ENCODE data around the gene AMACR.
"Not testable (repeated sequence)": the region's sequence is repeated elsewhere in the genome, so short reads cannot be mapped to it uniquely, and the experiment has no call there.

Gene AMACR

DNA sequence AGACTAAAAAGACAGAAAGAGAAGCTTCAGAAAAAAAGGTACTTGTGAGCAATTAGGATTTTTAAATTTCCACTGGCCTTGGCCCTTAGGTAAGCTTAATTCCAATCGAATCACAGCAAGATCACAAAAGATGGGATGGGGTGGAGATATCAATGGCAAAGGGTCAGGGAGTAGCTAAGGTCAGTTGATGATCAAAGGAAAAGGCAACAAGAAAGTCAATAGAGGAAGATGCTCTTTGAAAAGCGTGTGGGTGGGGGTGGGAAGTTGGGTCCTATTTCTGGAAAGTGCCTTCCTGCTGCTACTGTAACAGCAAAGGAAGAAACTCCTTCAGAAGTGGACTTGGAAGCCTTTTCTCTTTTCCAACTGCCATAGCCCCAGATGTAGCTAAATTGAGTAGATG lies 27.9 kb upstream of the AMACR start:
- DNase-seq (ENCODE audit: low read depth), result no peak

DNA sequence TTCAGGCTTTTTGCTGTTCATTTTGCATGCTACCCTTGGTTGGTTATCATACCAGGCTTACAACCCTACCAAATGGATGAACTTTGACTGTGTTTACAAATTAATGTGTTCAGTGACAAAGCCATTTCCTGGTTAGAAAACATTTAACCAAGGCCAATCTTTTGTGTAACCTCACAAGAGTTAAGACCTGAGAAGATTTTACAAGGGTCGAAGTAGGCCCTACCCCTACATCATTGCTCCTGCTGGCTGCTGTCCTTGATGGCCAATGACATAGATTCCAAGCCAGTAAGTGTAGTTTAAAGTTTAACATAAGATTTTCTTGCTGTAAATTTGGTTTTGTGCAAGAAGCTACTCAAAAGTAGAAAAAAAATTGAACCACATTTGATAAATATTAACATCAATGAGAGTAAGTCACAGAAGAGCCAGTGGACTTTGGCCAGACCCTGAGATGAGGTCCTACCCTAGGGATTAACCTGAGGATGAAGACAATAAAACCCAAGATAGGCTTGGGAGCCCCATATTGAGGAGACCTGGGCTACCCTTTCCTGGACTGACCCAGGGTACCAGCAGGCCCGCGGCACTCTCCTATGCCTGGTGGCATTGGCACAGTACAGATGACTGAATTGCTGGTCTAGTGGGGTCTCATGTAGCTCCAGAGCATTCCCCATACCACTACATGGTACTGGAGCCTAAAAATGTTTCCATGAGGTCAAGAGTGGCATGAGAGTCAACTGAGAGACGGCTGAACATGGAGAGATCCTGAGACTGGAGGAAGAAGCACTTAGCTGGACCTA lies 26.9 kb upstream of the AMACR start:
- no peak for DNase-seq (ENCODE audit: low read depth)

DNA sequence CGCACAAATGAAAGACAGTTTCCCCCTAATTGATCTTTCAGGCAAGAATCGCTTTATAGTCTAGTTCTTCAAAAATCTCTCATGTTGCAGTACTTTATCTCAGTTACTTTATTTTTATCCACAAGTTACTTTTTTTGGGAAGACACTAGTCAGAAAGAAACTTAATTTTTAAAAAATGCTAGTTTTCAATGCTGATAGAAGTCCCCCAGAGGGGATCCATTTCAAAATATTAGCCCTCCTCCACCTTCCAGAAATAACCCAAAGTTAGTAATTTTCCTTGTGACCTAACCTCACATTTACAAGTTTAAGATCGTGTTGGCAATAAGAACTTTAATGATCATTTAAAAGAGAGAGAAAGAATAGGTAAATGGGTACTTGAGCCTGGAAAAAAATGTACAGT lies 24.1 kb upstream of the AMACR start:
- no peak for DNase-seq (ENCODE audit: low read depth)

DNA sequence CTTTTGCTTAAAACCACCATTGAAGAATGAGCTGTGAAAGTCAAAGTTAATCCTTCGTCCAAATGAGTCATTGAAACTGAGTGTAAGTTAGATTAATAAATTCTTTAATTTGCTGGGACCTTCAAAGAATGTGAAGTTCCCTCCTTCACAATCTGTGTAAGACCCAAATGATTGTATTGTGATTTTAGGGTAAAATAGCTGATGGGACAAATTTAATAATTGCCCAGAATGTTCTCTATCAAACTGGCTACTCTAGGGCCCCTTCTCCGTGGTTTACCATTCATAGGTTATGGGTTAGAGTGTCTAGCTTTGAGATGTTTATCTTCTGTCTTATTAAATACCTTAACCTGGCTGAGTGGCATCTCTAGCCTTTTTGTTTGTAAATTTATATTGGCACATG lies 23.3 kb upstream of the AMACR start:
- DNase-seq (ENCODE audit: low read depth), result no peak

DNA sequence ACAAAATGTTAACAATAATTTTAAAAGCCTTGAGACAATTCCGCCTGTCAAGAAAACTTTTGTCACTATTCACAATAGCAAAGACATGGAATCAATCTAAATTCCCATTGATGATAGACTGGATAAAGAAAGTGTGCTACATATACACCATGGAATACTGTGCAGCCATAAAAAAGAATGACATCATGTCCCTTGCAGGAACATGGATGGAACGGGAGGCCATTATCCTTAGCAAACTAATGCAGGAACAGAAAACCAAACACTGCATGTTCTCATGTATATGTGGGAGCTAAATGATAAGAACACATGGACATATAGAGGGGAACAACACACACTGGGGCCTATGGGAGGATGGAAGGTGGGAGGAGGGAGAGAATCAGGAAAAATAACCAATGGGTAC lies 22.7 kb upstream of the AMACR start:
- DNase-seq (ENCODE audit: low read depth), result not testable (repeated sequence)

DNA sequence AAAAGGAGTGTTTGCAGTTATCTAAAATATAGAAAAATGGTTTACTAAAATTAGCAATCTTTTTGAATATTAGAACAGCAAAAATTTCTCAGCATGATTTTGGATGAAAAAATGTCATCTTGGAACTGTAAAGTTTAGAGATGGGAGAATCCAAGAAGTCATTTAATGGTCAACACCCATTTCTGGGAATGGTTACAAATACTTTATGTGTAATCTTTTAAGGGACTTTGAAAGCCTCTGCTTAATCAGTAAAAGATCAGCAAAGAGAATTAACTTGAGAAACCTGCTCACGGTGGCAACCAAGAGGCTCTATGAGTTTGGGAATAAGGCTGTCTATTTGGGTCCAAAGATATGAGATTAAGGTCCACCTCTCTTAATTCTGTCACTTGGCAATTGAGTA lies 22.2 kb upstream of the AMACR start:
- no peak for DNase-seq (ENCODE audit: low read depth)

DNA sequence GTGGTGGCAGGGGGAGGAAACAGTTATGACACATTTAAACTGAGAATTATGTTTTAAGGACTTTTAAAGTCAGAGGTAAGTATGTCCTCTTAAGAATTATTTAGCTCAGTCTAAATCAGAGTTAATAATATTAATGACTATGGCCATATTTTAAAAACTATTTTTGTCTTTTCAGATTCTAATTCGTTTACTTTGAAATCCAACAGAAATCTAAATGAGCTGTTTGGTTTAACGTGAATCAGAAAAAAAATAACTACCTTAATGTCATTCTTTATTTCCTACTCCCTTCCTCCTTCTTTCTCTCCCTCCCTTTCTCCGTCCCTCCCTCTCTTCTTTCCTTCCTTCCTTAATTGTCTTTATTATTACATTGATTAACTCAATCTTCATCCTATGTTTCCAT lies 20.5 kb upstream of the AMACR start:
- DNase-seq (ENCODE audit: low read depth), result no peak

DNA sequence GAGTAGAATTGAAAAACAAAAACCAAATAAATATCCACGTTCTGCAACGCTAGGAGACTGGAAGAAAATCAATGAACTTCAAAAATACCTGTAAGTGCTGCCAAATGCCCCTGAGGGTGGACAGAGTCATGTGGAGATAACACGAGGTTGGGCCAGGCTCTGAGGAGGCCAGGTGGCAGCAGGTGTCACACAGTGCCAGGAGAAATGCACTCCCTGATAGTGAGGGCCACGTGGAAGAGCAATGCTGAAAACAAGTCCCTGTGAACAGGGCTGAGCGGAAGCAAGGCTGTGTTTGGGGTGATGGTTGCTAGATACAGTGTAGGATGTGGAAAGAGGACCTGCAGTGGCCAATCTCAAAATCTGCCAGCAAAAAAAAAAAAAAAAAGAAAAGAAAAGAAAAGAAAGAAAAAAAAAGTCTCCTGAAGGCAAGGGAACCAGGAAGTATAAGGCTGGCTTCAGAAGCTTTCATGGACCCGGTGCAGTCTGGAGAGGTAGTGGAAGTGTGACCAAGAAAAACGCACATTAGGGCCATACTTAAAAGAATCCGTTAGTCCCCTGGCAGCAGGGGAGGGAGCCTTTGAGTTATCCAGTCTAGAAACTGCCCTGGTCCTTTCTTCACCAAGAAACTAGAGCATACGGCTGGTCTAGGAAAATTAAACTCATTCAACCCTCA lies 18.4 kb upstream of the AMACR start:
- no peak for DNase-seq (ENCODE audit: low read depth)

DNA sequence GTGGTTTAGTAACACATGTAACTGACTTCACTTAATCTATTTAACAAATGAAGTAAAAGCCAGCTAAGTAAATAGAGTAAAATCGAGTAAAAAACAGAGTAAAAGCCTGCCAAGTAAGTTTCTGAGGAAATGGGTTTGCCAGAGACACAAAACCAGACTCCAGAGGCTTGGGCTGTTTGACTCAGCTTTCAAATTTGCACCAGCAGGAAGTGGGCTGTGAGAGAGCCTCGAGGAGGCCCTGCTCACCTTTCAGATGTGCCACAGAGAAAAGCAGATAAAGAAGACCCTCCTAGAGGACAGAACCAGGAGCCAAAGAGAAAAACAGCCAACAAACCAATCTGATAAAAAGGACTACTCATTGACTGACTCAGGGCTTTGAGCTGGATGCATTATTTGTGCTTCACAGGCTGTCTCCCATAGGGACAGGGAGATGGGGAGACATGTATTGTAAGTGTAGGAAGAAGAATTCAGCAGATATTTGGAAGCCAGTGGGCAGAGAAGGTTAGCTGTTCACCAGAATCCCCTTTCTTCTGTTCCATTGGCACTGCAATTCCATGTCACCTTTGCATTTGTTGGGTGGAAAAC lies 14.4 kb upstream of the AMACR start:
- no peak for DNase-seq (ENCODE audit: low read depth)

DNA sequence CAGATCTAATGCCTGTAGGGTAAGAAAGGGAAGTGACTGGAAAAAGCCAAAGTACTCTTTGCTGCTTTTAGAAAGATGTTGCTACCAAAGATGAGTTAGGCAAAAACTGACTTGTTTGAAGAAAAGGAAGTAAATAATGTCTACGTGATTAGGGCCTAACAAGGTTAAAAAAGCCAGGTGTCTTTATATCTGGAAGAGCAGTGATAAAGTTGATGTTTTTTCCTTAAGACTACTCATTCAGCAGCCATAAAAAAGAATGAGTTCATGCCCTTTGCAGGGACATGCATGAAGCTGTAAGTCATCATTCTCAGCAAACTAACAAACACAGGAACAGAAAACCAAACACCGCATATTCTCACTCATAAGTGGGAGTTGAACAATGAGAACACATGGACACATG lies 13.5 kb upstream of the AMACR start:
- no peak for DNase-seq (ENCODE audit: low read depth)

DNA sequence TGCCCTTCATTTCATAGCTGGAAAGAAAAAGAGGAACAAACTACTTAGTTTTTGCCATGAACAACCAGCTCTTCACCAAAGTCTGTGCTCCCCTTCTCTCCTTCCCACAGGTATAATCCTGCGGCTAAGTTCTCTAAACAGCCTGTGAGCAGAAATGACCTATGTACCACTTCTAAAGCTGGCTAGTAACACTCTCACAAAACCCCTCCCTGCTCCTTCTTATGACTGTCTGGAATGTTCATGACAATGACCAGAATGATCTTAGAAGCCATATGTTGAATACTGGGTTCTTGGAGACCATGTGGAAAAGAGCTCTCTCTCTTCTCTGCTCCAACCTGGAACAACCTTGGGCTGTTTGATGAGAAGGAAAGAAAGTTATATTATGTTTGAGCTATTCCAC lies 12.9 kb upstream of the AMACR start:
- DNase-seq (ENCODE audit: low read depth), result no peak

DNA sequence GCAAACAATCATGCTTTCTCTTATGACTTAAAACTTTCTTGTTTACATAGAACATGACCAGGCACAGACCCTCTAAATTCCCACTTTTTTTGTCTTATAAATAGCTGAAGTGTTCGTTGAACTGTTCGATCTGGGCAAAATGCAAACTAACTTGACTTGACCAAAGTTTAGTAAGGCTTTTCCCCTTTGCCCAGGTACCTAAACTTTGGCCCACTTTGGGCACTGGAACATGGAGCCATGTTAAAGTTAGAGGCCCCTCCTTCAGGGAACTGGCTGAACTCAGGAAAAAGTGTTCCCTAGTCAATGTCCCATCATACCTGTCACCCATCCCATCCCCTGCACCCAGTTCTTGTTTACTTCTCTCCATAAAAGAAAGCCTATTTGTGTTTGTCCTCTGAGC lies 9.4 kb upstream of the AMACR start:
- no peak for DNase-seq (ENCODE audit: low read depth)

DNA sequence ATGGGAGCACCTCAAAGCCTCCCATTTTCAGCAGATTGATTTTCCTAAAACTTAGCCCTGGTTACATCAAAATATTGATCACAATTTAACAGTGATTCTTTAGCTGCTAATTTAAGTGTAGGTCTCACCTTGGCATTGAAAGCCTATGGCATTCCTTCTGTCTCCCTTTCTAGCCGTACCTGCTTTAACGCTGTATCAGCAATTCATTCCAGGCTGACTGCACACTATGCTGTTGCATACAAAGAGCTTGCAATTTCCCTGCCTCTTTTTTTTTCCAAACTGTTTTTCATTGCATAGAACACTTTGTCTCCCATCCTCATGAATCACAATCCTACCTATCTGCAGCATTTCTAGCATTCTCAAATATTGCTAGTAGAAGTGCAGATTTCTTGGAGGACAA lies 8.9 kb upstream of the AMACR start:
- DNase-seq (ENCODE audit: low read depth), result no peak

DNA sequence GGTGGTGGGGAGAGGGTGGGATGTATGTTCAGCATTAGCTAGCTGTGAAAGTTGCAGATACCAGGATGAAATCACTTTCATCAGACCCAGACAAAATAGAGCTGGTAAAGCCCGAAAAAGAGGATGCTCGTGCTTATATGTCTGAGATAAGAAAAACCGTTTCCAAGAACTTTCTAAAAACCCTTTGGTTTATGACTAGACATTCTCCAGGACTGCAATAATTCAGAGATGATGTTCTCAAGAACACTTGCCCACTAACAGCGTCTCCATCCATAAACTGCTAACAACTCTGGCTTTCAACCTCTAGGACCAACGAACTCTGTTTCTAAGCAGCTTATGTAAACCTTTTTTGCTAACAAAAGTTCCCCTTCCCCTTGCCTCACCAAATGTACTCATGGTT lies 8.4 kb upstream of the AMACR start:
- DNase-seq (ENCODE audit: low read depth), result no peak

DNA sequence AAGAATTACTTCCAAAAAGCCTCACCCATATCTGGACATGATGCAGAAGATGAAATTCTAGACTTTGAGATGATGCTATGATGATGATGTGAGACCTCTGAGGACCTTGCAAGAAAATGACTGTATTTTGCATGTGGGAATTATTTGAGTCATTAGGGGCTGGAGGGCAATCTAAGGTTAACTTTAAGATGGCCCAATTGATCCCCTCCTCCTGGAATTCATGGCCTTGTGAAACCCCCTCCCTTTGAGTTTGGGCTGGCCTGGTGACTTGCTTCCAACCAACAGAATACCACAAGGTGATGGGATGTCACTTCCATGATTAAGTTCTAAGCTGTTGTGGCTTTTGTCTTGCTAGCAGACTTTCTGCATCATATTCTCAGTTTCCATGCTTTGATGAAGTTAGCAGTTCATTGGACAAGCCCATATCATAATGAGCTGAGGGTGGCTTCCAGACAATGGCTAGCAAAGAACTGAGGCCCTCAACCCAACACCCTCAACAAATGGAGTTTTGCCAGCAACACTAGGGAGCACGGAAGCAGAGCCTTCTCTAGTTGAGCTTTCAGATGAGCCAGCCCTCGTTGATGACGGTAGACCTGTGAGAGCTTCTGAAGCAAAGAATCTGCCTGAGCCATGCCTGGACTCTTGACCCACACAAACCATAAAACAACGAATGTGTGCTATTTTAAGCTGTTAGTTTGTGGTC lies 7.4 kb upstream of the AMACR start:
- no peak for DNase-seq (ENCODE audit: low read depth)

DNA sequence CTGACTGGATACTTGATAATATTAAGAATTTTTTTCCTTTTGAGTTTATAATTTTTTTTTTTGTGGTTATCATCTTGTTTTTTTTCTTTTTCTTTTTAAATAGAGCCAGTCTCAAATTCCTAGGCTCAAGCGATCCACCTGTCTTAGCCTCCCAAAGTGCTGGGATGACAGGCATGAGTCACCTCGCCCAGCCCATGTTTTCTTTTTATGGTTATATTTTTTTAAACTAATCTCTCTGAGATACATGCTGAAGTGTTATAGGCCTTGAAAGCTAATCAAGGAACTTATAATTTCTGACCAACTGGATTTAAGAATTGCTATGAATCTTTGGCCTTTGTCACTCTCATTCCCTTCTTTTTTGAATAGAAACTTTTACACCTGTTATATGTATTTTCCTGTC lies 6.8 kb upstream of the AMACR start:
- DNase-seq (ENCODE audit: low read depth), result no peak

DNA sequence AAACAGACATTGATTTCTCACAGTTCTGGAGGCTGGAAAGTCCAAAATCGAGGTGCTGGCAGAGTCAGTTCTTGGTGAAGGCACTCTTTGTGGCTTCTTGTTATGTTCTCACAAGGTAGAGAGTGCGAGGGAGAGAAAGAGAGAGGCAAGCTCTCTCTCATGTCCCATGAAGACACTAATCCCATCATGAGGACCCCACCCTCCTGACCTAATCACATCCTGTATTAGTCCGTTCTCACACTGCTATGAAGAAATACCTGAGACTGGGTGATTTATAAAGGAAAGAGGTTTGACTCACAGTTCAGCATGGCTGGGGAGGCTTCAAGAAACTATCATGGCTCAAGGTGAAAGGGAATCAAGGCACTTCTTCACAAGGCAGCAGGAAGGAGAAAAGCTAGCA lies 5.7 kb upstream of the AMACR start:
- DNase-seq (ENCODE audit: low read depth), result no peak

DNA sequence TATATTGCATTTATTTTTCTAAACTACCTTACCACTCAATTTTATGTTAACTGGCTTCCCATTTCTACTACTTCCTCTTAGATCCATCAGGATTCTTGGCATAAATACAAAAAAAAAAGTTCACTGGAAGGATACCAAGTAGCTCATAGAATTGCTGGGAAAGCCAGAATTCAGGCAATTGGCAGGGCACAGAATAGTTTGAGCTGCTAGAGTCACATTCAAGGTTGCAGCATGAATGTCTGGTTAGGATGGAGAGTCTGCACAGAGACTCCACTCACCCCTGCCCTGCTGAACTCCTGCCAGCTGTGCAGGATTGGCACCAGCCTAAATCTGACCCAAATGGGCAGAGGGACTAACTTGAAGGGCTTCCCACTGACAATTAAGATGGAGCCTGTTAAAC lies 4.9 kb upstream of the AMACR start:
- no peak for DNase-seq (ENCODE audit: low read depth)

DNA sequence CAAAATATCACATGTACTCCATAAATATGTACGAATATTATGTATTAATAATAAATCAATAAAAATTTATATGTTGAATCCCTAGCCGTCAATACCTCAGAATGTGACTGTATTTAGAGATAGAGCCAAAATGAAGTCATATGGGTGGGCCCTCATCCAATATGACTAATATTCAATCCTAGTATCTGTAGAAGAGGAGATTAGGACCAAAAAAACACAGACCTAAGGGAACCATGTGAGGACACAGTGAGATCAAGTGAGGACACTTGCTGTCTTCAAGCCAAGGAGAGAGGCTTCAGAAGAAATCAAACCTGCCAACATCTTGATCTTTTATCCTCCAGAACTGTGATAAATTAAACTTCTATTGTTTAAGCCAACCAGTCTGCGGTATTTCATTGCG lies 3.7 kb upstream of the AMACR start:
- DNase-seq (ENCODE audit: low read depth), result no peak

DNA sequence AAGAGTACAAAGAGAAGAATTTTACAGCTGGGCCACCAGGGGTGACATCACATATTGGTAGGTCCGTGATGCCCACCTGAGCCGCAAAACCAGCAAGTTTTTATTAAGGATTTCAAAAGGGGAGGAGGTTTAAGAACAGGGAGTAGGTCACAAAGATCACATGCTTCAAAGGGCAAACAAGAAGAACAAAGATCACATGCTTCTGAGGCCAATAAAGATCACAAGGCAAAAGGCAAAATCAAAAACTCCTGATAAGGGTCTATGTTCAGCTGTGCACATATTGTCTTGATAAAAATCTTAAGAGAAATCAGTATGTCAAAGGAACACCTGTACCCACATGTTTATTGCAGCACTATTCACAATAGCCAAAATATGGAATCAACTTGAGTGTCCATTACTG lies 2.3 kb upstream of the AMACR start:
- not testable (repeated sequence) for DNase-seq (ENCODE audit: low read depth)

DNA sequence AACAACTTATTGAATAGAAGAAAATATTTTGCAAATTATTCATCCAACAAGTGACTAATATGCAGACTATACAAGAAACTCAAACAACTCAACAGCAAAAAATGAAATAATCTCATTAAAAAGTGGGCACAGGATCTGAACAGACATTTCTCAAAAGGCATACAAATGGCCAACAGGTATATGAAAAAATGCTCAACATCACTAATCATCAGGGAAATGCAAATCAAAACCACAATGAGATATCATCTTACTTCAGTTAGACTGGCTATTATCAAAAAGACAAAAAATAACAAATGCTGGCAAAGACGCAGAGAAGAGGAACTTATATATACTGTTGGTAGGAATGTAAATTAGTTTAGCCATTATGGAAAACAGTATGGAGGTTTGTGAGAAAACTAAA lies 1.8 kb upstream of the AMACR start:
- DNase-seq (ENCODE audit: low read depth), result no peak

DNA sequence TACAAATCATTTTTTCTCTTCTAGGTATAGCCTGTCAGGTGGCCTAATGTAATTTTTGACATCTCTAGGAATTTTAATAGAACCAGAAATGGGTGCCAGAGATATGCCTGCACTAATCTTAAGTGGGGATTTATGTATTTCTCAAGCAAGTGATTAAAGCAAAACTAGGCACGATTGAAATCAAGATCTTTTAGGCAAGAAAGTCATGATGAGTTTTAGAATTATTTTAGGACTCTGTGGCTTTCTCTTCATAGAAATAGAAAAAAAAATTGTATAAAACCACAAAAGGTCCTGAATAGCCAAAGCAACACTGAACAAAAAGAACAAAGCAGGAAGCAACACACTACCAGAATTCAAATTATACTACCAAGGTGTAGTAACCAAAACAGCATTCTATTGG lies 952 bp upstream of the AMACR start:
- no peak for DNase-seq (ENCODE audit: low read depth)

DNA sequence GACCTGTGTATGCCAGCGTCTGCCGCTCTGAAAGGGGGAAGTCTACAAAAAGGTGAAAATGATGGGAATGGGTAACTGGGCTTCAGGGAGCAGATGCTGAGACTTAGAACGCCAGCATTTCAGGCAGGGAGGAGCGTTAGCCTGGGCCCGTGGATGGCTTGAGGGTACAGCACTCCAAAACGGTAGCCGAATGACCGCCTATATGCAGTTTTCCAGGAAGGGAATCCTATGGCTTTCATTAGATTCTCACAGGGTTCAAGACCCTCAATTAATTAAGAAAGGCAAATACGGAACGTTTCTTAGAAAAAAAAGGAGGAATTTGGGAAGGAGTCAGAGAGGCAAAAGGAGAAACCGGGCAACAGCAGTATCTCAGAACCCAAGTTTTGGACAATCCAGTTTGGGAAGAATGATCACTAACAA lies 639 bp downstream of the AMACR start:
- no peak for DNase-seq (ENCODE audit: low read depth)
